Measurements from ENCODE around the gene AGPAT1.

- TF ChIP-seq CTCF (IDR thresholded peaks at IDR 0.05) (no peak), POLR2A (IDR thresholded peaks at IDR 0.05) (no peak)
These were observed 12.2 kb downstream of the AGPAT1 start for GRCh38 chr6:32163559-32164258.

Data from esophagus squamous epithelium (tissue), 4 donors.